ENCODE results near the gene TBX2.
"Not testable (repeated sequence)": the region's sequence is repeated elsewhere in the genome, so short reads cannot be mapped to it uniquely, and the experiment has no call there.

Gene TBX2

DNA sequence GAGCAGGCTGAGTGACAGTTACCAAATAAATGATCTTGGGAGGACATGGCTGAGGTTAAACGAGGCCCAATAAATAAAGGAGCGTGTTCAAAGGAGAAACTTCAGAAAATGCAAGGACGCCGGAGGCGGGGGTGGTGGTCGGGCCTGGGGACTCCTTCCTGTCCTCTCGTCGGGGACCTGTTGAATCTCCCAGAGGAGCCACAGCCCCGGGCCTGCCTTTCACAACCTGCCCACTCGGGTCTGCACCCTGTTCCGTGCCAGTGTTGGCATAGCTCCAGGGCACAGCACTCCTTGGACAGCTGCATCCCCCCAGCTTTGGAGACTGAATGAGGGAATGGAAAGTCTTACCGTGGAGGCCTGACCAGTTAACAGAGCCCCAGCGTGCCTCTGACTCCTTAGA lies 44.4 kb downstream of the TBX2 start:
- no peak for DNase-seq (ENCODE audit: low read depth)
- TF ChIP-seq, protein P1, sequence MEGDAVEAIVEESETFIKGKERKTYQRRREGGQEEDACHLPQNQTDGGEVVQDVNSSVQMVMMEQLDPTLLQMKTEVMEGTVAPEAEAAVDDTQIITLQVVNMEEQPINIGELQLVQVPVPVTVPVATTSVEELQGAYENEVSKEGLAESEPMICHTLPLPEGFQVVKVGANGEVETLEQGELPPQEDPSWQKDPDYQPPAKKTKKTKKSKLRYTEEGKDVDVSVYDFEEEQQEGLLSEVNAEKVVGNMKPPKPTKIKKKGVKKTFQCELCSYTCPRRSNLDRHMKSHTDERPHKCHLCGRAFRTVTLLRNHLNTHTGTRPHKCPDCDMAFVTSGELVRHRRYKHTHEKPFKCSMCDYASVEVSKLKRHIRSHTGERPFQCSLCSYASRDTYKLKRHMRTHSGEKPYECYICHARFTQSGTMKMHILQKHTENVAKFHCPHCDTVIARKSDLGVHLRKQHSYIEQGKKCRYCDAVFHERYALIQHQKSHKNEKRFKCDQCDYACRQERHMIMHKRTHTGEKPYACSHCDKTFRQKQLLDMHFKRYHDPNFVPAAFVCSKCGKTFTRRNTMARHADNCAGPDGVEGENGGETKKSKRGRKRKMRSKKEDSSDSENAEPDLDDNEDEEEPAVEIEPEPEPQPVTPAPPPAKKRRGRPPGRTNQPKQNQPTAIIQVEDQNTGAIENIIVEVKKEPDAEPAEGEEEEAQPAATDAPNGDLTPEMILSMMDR (conservative IDR thresholded peaks at IDR 0.05; ENCODE audit: low read depth, low read length) = no peak
- H3K4me3 ChIP-seq (ENCODE audit: low read length) = no peak overlapping the region

DNA sequence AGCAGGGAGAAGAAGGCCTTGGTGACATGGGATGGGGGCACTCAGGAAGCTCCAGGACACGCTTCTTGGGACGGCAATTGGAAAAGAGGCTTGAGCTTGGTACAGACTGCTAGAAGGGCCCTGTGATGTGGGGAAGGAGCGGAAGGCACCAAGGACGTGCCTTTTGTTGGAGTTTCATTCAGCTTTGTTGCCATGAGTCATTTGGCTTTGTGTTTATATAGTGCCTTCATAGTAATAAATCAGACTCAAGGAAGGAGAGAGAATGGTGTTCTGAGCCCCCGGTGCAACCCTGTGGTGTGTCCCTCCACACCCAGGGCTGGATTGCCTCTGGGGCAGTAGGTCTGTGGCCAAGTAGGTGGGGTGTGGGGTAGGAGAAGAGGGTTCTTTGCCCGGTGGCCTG lies 45.2 kb downstream of the TBX2 start:
- no peak overlapping the region for H3K4me3 ChIP-seq (ENCODE audit: low read length)
- DNase-seq (ENCODE audit: low read depth) = no peak
- TF ChIP-seq, protein P1 (conservative IDR thresholded peaks at IDR 0.05; ENCODE audit: low read depth, low read length) = no peak

DNA sequence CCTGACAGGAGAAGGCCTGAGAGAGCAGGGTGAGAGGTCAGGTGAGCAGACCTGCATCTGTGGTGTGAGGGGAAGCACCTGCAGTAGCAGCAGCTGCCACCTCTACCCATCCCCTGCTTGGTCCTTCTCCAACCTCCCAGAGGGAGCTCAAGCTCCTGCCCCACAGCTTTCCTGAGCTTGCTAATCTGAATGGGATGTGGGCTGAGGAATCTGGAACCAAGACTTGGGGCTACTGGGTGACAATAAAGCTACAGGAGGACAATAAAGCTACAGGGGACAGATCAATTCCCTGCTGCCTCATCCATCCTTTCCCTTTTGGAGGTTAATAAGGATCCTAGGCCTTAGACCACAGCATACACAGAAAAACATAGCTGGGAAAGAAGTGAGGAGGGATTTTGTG lies 47.7 kb downstream of the TBX2 start:
- no peak overlapping the region for H3K4me3 ChIP-seq (ENCODE audit: low read length)
- DNase-seq (ENCODE audit: low read depth) = no peak
- TF ChIP-seq, protein P1 (conservative IDR thresholded peaks at IDR 0.05; ENCODE audit: low read depth, low read length) = no peak

DNA sequence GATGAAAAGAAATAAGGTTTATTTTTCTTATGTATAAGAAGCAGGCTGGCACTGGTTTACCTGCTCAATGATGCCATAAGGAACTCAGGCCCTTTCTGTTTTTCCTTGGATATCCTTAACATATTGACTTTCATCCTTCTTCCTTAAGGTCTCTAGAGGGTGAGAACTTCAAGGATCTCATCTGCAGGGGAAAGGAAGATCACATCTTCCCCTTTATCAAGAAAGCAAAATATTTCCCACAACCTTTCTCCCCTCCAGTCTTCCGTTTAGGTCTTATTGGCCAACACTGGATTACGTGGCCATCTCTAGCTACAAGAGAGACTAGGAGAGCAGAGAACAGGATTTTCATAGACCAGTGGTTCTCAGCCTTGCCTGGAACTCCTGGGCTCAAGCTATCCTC lies 48.4 kb downstream of the TBX2 start:
- TF ChIP-seq, protein P1 (conservative IDR thresholded peaks at IDR 0.05; ENCODE audit: low read depth, low read length) = no peak

DNA sequence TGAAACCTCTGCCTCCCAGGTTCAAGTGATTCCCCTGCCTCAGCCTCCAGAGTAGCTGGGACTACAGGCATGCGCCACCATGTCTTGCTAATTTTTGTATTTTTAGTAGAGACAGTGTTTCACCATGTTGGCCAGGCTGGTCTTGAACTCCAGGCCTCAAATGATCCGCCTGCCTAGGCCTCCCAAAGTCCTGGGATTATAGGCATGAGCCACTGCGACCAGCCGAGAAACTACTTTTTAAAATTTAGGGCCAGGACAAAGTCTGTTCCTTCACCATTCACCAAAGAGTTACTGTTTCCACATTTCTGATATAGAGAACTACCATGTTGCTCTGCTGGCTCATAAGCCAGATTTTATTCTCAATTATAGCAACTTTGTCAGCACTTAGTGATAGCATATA lies 49.5 kb downstream of the TBX2 start:
- H3K4me3 ChIP-seq (ENCODE audit: low read length); DNase-seq (ENCODE audit: low read depth): not testable (repeated sequence)

More for the DNA sequence above, 48.4 kb downstream of the TBX2 start:
- DNase-seq (ENCODE audit: low read depth) = no peak
- H3K4me3 ChIP-seq (ENCODE audit: low read length) = no peak overlapping the region

DNA sequence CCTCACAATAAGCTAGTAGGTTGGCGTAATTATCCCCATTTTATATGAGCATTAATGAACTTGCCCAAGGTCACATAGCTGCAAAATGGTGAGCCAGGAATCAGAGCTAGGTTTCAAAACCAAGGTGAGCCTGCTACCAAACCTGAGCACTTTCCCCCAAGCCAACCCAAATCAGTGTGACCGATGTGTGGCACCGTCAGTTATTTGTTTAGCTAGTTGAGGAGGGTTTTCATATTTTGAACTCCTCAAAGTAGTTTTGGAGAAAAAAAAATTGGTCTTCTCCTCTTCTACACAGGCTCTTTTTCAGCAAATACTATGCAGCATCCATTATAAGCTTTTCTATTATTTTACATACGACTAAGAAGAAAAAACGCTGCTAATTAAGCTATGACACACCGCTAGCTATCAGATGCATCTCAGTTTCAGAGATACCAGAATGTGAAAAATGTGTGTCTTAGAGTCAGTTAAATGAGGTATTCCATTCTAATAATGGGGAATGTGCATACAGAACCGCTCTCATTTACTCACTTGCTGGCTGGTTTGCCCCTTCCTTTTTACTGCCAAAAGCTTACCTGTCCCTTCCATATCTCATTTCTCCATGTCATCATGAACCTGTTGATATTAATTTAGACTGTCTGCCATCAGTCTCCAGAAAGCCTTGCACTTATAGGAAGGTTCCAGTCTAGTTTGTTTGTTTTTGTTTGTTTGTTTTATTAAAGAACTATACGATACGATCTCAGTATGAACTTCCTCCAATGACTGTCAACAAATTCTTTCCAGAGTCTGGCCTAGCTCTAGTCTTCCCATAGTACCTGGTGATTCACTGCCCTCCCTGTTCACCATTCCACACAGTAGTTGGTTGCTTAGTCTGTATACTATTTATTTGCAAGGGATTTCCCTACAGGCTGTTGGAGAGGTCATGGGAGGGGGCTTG lies 50.3 kb downstream of the TBX2 start:
- TF ChIP-seq, protein P1 (conservative IDR thresholded peaks at IDR 0.05; ENCODE audit: low read depth, low read length) = no peak
- H3K4me3 ChIP-seq (ENCODE audit: low read length) = no peak overlapping the region
- DNase-seq (ENCODE audit: low read depth) = no peak

DNA sequence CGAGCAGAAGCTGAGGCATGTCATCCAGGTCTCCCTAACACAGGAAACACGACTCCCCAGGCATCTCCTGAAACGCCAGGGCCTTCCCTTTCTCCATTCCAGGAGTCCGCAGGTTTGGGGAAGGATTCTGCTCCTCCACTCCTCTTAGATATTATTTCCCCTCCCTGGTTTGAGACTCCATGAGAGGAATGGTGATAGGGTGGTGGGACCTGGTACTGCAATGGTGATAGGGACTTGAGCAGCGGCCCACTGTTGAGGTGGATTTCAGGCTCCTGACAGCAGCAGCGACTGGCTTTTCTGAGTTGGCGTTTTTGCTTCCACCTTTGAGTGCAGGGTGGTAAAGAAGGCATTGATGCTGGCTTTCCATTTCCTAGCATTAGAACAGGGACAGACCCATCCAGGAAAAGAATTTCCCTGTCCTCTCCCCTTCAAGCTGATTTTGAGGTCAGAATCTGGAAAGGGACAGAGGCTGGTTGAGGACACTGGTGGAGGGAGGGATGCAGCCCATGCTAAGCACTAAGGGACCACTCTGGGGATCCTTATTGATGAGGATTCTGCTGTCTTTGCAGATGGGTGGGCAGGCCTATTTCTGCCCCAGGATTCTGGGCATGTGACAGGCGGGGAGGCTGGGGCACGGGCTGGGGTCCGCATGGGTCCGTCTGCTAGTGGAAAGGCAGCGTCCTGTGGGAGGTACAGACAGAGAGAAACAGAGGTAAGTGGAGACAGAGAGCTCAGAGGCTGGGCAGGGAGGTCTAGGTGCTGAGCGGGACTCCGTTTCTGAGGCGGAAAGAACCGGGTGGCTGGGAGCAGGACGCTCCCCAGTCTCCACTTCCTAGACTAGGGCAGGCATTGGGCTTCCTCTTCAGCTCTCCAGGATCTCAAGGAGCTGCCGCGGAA lies 51.2 kb downstream of the TBX2 start:
- DNase-seq (ENCODE audit: low read depth) = no peak
- no peak overlapping the region for H3K4me3 ChIP-seq (ENCODE audit: low read length)
- TF ChIP-seq, protein P1 (conservative IDR thresholded peaks at IDR 0.05; ENCODE audit: low read depth, low read length) = no peak
